ENCODE results near the gene ADARB1.

ADARB1 gene

GRCh38 chr21:45246386-45247320 is 172.3 kb downstream of the ADARB1 start:
- no peak for DNase-seq (ENCODE audit: low read depth, low spot score)
- no peak overlapping the region for H3K4me3 ChIP-seq (ENCODE audit: low read length)

- no peak overlapping the region for H3K4me3 ChIP-seq (ENCODE audit: low read length)
- DNase-seq (ENCODE audit: low read depth, low spot score): no peak
Observed at GRCh38 chr21:45248301-45248892, 174.0 kb downstream of the ADARB1 start.

GRCh38 chr21:45248893-45249381 is 174.6 kb downstream of the ADARB1 start:
- H3K4me3 ChIP-seq (ENCODE audit: low read length): no peak overlapping the region
- DNase-seq (ENCODE audit: low read depth, low spot score): no peak

GRCh38 chr21:45249626-45250025 is 175.2 kb downstream of the ADARB1 start:
- DNase-seq (ENCODE audit: low read depth, low spot score): no peak
- no peak overlapping the region for H3K4me3 ChIP-seq (ENCODE audit: low read length)

GRCh38 chr21:45250272-45250671 is 175.9 kb downstream of the ADARB1 start:
- no peak overlapping the region for H3K4me3 ChIP-seq (ENCODE audit: low read length)

GRCh38 chr21:45250914-45251634 is 176.7 kb downstream of the ADARB1 start:
- H3K4me3 ChIP-seq (ENCODE audit: low read length): no peak overlapping the region
- no peak for DNase-seq (ENCODE audit: low read depth, low spot score)

More at GRCh38 chr21:45250272-45250671, 175.9 kb downstream of the ADARB1 start:
- no peak for DNase-seq (ENCODE audit: low read depth, low spot score)

GRCh38 chr21:45251635-45252447 is 177.5 kb downstream of the ADARB1 start:
- H3K4me3 ChIP-seq (ENCODE audit: low read length): no peak overlapping the region
- DNase-seq (ENCODE audit: low read depth, low spot score): no peak

- DNase-seq (ENCODE audit: low read depth, low spot score): no peak
- no peak overlapping the region for H3K4me3 ChIP-seq (ENCODE audit: low read length)
Observed at GRCh38 chr21:45252448-45252925, 178.1 kb downstream of the ADARB1 start.

GRCh38 chr21:45253180-45253579 is 178.8 kb downstream of the ADARB1 start:
- no peak overlapping the region for H3K4me3 ChIP-seq (ENCODE audit: low read length)
- no peak for DNase-seq (ENCODE audit: low read depth, low spot score)

GRCh38 chr21:45253633-45254459 is 179.5 kb downstream of the ADARB1 start:
- DNase-seq (ENCODE audit: low read depth, low spot score): no peak
- H3K4me3 ChIP-seq (ENCODE audit: low read length): no peak overlapping the region

GRCh38 chr21:45254460-45254930 is 180.1 kb downstream of the ADARB1 start:
- no peak overlapping the region for H3K4me3 ChIP-seq (ENCODE audit: low read length)
- DNase-seq (ENCODE audit: low read depth, low spot score): no peak

GRCh38 chr21:45255381-45256020 is 181.1 kb downstream of the ADARB1 start:
- DNase-seq (ENCODE audit: low read depth, low spot score): peak; percentile 63
- H3K4me3 ChIP-seq (ENCODE audit: low read length): no peak overlapping the region

- peak; percentile 41 for DNase-seq (ENCODE audit: low read depth, low spot score)
- peak overlapping the region; percentile 28 for H3K4me3 ChIP-seq (ENCODE audit: low read length)
Observed at GRCh38 chr21:45256021-45256911, 181.9 kb downstream of the ADARB1 start.

- peak; percentile 85 for DNase-seq (ENCODE audit: low read depth, low spot score)
Observed at GRCh38 chr21:45256912-45257672, 182.7 kb downstream of the ADARB1 start.

GRCh38 chr21:45257673-45258341 is 183.4 kb downstream of the ADARB1 start:
- H3K4me3 ChIP-seq (ENCODE audit: low read length): no peak overlapping the region
- DNase-seq (ENCODE audit: low read depth, low spot score): no peak

More at GRCh38 chr21:45256912-45257672, 182.7 kb downstream of the ADARB1 start:
- peak overlapping the region; percentile 28 for H3K4me3 ChIP-seq (ENCODE audit: low read length)
